Pons (tissue), 1 donor: ENCODE measurements around the gene UIMC1.
"Not testable (repeated sequence)": the region's sequence is repeated elsewhere in the genome, so short reads cannot be mapped to it uniquely, and the experiment has no call there.

Experiments used
- DNase-seq: peaks from one replicate; pipeline ENCODE4 v3.0.0-alpha.2; 2016; ENCODE audit warnings: low spot score

The UIMC1 gene

GRCh38 chr5:177006265-177006972 is at the start of gene UIMC1:
Gene UIMC1 (minus strand): TSS chr5:177006779. CDS start chr5:176982615, 24,164 bp downstream.
- DNase-seq: peak; percentile 79

DNA sequence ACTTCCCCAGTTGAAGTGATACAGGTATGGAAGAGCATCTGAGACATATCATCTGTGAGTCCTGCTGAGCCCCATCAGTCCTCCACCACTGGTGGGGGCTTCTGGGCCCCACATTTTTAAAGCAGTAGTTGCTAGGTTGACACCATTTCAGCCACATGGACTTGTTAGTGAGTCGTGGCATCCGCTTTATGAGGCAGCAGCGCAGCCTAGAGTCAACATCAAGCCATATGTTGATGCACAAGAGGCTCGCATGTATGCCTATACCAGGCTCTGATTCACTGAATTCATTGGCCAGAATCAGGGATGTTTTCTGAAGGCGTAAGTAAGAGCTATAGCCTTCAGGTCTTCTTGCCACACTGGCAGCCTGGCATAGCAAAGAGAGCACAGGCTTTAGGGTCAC is 42.7 kb upstream of the UIMC1 start:
- no peak for DNase-seq

DNA sequence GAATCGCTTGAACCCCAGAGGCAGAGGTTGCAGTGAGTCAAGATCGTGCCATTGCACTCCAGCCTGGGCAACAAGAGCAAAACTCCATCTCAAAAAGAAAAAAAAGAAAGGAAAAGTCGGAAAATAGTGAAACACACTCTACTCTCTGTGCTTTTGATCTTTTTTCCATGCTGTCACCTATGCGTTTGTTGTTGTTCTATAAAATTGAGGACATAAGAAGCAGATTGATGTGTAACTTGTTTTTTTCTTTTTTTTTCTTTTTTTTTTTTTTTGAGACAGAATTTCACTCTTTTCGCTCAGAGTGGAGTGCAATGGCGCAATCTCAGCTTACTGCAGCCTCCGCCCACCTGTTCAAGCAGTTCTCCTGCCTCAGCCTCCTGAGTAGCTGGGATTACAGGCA is 42.0 kb upstream of the UIMC1 start:
- not testable (repeated sequence) for DNase-seq

GRCh38 chr5:177045631-177046030 is 39.1 kb upstream of the UIMC1 start:
- DNase-seq: no peak

- no peak for DNase-seq
These were observed 38.1 kb upstream of the UIMC1 start for GRCh38 chr5:177044641-177045040.

DNA sequence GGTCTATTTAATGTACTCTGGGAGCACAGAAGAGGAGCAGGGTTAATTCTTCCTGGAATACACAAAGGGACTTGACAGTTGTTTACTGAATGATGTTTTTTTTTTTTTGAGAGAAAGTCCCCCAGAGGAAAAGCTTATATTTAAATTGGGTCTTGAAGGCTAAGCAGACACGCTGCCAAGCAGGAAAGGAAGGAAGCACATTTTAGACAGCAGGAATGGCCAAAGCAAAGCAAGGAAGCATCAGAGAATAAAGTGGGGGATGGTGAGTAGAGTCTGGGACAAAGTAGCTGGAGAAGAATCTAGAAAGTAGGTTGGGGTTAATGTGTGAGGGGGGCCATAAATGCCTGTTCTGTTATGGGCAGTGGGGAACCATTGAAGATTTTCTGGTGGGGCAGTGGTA is 37.4 kb upstream of the UIMC1 start:
- DNase-seq: no peak

DNA sequence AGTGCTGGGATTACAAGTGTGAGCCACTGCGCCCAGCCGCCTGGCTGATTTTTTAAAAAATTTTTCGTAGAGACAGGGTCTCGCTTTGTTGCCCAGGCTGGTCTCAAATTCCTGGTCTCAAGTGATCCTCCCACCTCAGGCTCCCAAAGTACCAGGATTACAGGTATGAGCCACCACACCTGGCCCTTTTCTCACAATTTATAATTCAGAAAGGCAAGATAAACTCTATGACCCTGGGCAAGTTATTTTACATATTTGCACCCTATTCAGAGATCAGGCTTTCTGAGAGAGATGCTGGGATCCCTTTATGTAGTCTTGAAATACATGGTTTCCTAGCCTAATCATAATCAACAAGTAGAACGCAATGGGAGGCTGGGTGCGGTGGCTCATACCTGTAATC is 36.5 kb upstream of the UIMC1 start:
- DNase-seq: no peak

DNA sequence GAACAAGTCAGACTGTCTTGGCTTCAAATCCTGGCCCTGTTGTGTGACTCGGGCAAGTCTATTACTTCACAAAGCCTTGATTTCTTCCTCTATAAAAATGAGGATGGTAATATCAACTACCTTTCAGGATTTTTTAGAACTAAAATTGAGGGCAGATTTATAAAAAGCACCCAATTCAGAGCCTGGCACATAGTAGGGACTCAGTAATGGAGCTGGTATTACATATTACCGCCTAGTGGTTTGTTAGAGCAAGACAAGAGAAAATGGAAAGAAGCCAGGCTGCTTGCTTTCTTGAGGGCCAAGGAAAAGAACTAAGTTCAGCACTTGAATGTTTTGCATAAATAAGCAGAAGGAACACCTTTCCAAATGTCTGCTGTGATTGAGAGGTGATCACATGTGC is 35.4 kb upstream of the UIMC1 start:
- no peak for DNase-seq

DNA sequence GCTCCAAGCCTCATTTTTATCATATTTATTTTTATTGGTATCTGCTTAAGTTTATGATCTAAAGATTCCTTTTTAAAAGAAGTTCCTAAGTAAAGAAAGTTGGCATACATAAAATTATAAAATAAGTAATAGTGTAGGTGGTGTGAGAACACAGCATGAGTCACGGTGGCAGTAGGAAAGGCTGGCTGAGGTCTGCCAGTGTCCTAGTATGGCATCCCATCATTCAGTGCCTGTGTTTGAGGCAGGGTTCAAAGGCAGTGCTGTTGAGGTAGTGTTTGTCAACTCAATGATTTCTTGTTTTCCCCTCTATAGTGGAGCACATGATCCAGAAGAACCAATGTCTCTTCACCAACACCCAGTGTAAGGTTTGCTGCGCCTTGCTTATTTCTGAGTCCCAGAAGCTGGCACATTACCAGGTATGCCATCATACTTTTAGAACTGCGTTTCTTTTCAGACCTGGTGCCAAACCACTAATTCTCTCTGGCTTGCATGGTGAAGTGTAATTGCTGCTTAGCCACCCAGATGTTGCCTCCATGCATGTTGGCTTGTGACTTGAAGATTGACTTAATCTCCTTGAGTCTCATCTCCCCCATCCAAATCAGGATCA is 34.3 kb upstream of the UIMC1 start:
- no peak for DNase-seq

DNA sequence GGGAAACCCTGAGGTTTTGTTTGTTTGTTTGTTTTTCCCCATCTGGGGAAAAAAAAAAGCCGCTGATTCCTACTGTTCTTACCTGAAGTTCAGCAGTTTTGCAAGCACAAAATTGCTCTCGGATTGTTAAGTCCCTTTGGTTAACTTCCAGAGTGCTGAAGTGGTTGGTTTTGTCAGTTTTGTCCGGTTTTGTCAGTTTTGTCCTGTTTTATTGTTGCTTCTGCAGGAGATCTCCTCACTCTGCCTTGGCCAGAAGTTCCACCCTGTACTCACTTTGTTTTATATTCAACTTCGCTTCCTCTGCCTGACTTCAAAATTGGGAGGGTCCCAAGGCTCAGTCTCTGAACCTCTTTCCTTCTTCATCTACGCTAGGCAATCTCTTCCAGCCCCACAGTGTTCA is 30.3 kb upstream of the UIMC1 start:
- DNase-seq: no peak

- DNase-seq: no peak
These were observed 29.9 kb upstream of the UIMC1 start for GRCh38 chr5:177036443-177036842.

DNA sequence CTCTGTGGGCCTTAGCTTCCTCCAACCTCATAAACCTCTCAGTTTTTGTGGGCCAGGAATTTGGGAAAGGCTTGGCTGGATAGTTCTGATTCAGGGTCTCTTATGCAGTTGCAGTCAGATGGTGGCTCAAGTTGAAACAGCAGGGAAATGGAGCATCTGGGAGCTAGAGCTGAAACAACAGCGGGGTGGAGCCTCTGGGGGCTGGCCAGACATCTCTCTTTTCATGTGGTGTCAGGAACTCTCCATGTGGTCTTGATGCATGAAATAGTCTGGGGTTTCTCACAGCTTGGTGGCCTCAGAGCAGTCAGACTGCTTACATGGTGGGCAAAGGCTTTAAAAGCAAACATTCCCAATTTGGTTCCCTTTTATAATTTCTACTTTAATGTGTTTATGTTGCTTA is 29.4 kb upstream of the UIMC1 start:
- DNase-seq: no peak

GRCh38 chr5:177029498-177029897 is 22.9 kb upstream of the UIMC1 start:
- DNase-seq: no peak

- no peak for DNase-seq
These were observed 21.1 kb upstream of the UIMC1 start for GRCh38 chr5:177027665-177028064.

- DNase-seq: no peak
These were observed 18.6 kb upstream of the UIMC1 start for GRCh38 chr5:177025101-177025601.

GRCh38 chr5:177024559-177024958 is 18.0 kb upstream of the UIMC1 start:
- DNase-seq: no peak

GRCh38 chr5:177023303-177023664 is 16.7 kb upstream of the UIMC1 start:
- no peak for DNase-seq

DNA sequence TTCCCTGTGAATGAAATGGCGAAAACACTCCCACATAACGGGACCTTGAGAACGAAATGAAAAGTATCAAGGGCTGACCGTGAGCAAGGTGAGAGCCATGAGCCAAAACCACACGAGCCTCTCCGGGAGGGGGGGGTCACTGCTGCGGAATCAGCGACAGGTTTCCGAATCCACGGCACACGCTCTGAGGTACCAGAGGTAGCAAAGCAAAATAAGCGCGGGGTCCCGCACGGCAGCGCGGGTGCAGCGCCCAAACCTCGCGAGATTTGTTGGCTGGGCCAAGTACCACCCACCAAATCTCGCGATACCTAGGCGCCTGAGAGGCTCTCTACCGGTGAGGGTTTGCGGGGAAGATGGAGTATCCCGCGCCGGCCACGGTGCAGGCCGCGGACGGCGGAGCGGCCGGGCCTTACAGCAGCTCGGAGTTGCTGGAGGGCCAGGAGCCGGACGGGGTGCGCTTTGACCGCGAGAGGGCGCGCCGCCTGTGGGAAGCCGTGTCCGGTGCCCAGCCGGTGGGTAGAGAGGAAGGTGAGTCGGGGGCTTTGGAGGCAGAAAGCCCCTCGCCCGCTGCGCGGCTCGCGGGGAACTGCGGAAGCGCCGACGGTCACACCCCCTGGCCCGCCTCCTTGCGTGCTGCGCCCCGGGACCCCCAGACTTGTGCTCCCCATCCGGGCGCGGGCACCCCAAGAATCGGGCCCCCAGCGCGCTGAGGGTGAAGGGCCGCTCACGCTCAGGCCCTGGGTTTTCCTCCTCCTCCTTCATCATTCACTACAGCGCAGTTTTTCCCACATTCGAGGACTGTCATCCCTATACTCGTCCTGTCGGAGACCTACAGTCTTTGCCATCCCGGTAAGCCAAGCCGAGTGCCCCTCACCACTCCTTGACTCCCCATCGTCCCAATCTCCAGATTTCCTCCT is 16.1 kb upstream of the UIMC1 start, which contains the start of gene ZNF346:
Gene ZNF346, plus strand, starts transcription at position 311 of the 917 bp plus-strand sequence. Its CDS starts 43 bp downstream, at position 354.
- peak; percentile 86 for DNase-seq

GRCh38 chr5:177020033-177020432 is 13.5 kb upstream of the UIMC1 start:
- no peak for DNase-seq

GRCh38 chr5:177018341-177018740 is 11.8 kb upstream of the UIMC1 start:
- DNase-seq: no peak

- no peak for DNase-seq
These were observed 8.6 kb upstream of the UIMC1 start for GRCh38 chr5:177015156-177015555.

- DNase-seq: no peak
These were observed 3.6 kb upstream of the UIMC1 start for GRCh38 chr5:177010153-177010552.

DNA sequence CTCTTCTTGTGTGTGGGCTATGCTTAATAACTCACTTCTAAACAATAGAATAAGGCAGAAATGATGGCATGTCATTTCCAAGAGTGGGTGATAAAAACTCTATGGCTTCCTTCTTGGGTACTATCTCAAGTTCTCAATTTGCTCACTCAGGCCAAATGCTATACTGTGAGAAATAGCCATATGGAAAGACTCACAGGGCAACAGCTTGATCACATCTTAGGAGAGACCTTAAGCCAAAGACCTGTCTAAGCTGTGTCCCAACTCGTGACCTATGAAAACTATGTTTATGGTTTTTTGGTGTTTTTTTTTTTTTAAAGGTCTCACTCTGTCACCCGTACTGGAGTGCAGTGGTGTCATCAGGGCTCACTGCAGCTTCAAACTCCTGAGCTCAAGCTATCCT is 2.1 kb upstream of the UIMC1 start:
- no peak for DNase-seq
